Fibroblast of lung (primary cell): Measurements from ENCODE around the gene FAM219B. TPM values are rescaled to one million over a fixed set of nuclear protein-coding genes. Genes with fewer than 3 reads are reported as not detected.

Experiments
- DNase-seq, 2 donors: peaks; one replicate each; pipeline versions ENCODE4 v3.0.0 to v3.0.0-alpha.2; 2010; ENCODE audit warnings: low read depth in 2 of 2
- H2AFZ ChIP-seq: 2 replicates; pipeline ENCODE4 v1.5.1; 2012; ENCODE audit warnings: low read length, control low read depth, inconsistent platforms
- H3K27ac ChIP-seq: 2 replicates; pipeline ENCODE4 v1.5.1; 2011; ENCODE audit warnings: low read length, control low read depth; ENCODE audit not compliant: insufficient read depth
- H3K27me3 ChIP-seq: 2 replicates; pipeline ENCODE4 v1.5.1; 2011; ENCODE audit warnings: mild to moderate bottlenecking, low read length; ENCODE audit not compliant: control insufficient read depth, insufficient read depth
- H3K36me3 ChIP-seq: 2 replicates; pipeline ENCODE4 v1.5.1; 2011; ENCODE audit warnings: low read length; ENCODE audit not compliant: control insufficient read depth, insufficient read depth
- H3K4me1 ChIP-seq: 2 replicates; pipeline ENCODE4 v1.5.1; 2011; ENCODE audit warnings: low read length; ENCODE audit not compliant: control insufficient read depth, insufficient read depth; ENCODE audit errors: extremely low read depth
- H3K4me2 ChIP-seq: 2 replicates; pipeline ENCODE4 v1.5.1; 2011; ENCODE audit warnings: low read length, control low read depth; ENCODE audit not compliant: insufficient read depth; ENCODE audit errors: extremely low read depth
- H3K4me3 ChIP-seq, 4 experiments: fragments of 200-600 bp in 1 of 4; sonication (generic) in 1 of 4; replicated peaks in 1 of 4; 2 replicates each; pipeline ENCODE4 v1.5.1; 2011 to 2016; ENCODE audit warnings: low read length in 4 of 4, low read depth in 3 of 4, mild to moderate bottlenecking in 3 of 4, control low read depth in 2 of 4, inconsistent platforms in 1 of 4, mixed read lengths in 1 of 4; ENCODE audit not compliant: insufficient read depth in 1 of 4; ENCODE audit errors: control extremely low read depth in 1 of 4
- H3K79me2 ChIP-seq: 2 replicates; pipeline ENCODE4 v1.5.1; 2012; ENCODE audit warnings: mild to moderate bottlenecking, low read length, inconsistent platforms; ENCODE audit not compliant: control insufficient read depth, insufficient read depth
- H3K9ac ChIP-seq: 2 replicates; pipeline ENCODE4 v1.5.1; 2011; ENCODE audit warnings: mild to moderate bottlenecking, low read length, control low read depth; ENCODE audit not compliant: insufficient read depth
- H3K9me3 ChIP-seq: 2 replicates; pipeline ENCODE4 v1.5.1; 2012; ENCODE audit warnings: low read depth, low read length; ENCODE audit not compliant: control insufficient read depth, insufficient read depth
- H4K20me1 ChIP-seq: 2 replicates; pipeline ENCODE4 v1.5.1; 2011; ENCODE audit warnings: low read length; ENCODE audit not compliant: control insufficient read depth, insufficient read depth; ENCODE audit errors: extremely low read depth
- CTCF ChIP-seq, 2 donors: IDR thresholded peaks in 1 of 2; conservative IDR thresholded peaks in 1 of 2; 1 replicate in 1 of 2; 2 replicates in 1 of 2; pipeline ENCODE4 v1.5.1; 2011 to 2012; ENCODE audit warnings: low read length in 2 of 2, control low read depth in 1 of 2, inconsistent platforms in 1 of 2, low read depth in 1 of 2, mild to moderate bottlenecking in 1 of 2
- EZH2 ChIP-seq: IDR thresholded peaks from 2 replicates; pipeline ENCODE4 v1.5.1; 2012; ENCODE audit warnings: low read length, control low read depth, mild to moderate bottlenecking; ENCODE audit errors: missing control alignments
- polyA plus RNA-seq, 2 donors: library from polyadenylated mRNA; depleted of rRNA in 1 of 2; stranded (reverse) in 1 of 2; unstranded in 1 of 2; fragments of >200 nt; gene quantifications; 2 replicates each; pipeline ENCODE4 v1.2.1, GENCODE V29; 2011 to 2012; ENCODE audit warnings: missing spikeins in 1 of 2
- total RNA-seq: library from RNA; depleted of rRNA; stranded (reverse); fragments of >200 nt; gene quantifications from 2 replicates; pipeline ENCODE4 v1.2.1, GENCODE V29; 2014

Gene FAM219B
- total and polyA plus RNA-seq, 2 donors (not counting 1 experiment from before 2014, with no cell fraction given) = 35.3 to 53.8 TPM

- Histone ChIP-seq H3K4me2 (peak overlapping the region; percentile 93), H3K27ac (peak overlapping the region; percentile 88), H3K4me3 (peak overlapping the region; percentile 85 to 94 (median 91)), H3K79me2 (peaks cover 20% of the 10 kb centered on the region), H3K4me1 (peaks cover 6% of the 10 kb centered on the region), H3K36me3 (peaks cover 9% of the 10 kb centered on the region), H3K9me3 (no peaks in the 10 kb centered on the region), H4K20me1 (no peaks in the 10 kb centered on the region), H2AFZ (peak overlapping the region; percentile 62), H3K27me3 (no peaks in the 10 kb centered on the region), H3K9ac (peak overlapping the region; percentile 90)
- peak; percentile 23 to 38 for DNase-seq
- TF ChIP-seq CTCF (conservative IDR thresholded peaks at IDR 0.05 in 1 of 2, IDR thresholded peaks at IDR 0.05 in 1 of 2; ENCODE audit: low read depth in 1 of 2, low read length in 2 of 2) = no peak
- no peak for TF ChIP-seq EZH2
Measured at GRCh38 chr15:74906067-74906449, 593 bp downstream of the FAM219B start.

- Histone ChIP-seq H3K36me3 (peaks cover 19% of the 10 kb centered on the region), H3K4me2 (no peak overlapping the region)
Measured at GRCh38 chr15:74904190-74904805, 2.4 kb downstream of the FAM219B start.

GRCh38 chr15:74903676-74904075 lies 3.0 kb downstream of the FAM219B start:
- peak in 1 of 2 donors; percentile 29 for DNase-seq
- H3K36me3 ChIP-seq = peaks cover 21% of the 10 kb centered on the region

More at GRCh38 chr15:74904190-74904805, 2.4 kb downstream of the FAM219B start:
- no peak overlapping the region for H3K27ac ChIP-seq
- no peak for DNase-seq
- no peak overlapping the region for H2AFZ ChIP-seq
- H3K4me1 ChIP-seq = peaks cover 6% of the 10 kb centered on the region
- no peak overlapping the region for H3K9ac ChIP-seq
- peak overlapping the region in 1 of 4 experiments; percentile 89 for H3K4me3 ChIP-seq
- H3K27me3 ChIP-seq = no peaks in the 10 kb centered on the region
- no peaks in the 10 kb centered on the region for H3K9me3 ChIP-seq
- TF ChIP-seq EZH2 (no peak), CTCF (conservative IDR thresholded peaks at IDR 0.05 in 1 of 2, IDR thresholded peaks at IDR 0.05 in 1 of 2; ENCODE audit: low read depth in 1 of 2, low read length in 2 of 2) (no peak)
- H4K20me1 ChIP-seq = no peaks in the 10 kb centered on the region
- peaks cover 20% of the 10 kb centered on the region for H3K79me2 ChIP-seq

More at GRCh38 chr15:74903676-74904075, 3.0 kb downstream of the FAM219B start:
- H3K79me2 ChIP-seq = peaks cover 20% of the 10 kb centered on the region
- H3K9ac ChIP-seq = no peak overlapping the region
- H3K4me2 ChIP-seq = no peak overlapping the region
- H2AFZ ChIP-seq = no peak overlapping the region
- TF ChIP-seq CTCF (conservative IDR thresholded peaks at IDR 0.05 in 1 of 2, IDR thresholded peaks at IDR 0.05 in 1 of 2; ENCODE audit: low read depth in 1 of 2, low read length in 2 of 2) (no peak), EZH2 (no peak)
- H3K27ac ChIP-seq = no peak overlapping the region
- no peaks in the 10 kb centered on the region for H3K9me3 ChIP-seq
- H3K4me3 ChIP-seq = no peak overlapping the region
- no peaks in the 10 kb centered on the region for H3K27me3 ChIP-seq
- H4K20me1 ChIP-seq = no peaks in the 10 kb centered on the region
- H3K4me1 ChIP-seq = peaks cover 6% of the 10 kb centered on the region
